GM18870 (cell line): ENCODE measurements around the gene SLC10A2.

Experiments
- ATAC-seq: cut with Tn5 transposase; IDR thresholded peaks from one replicate; pipeline ENCODE4 v1.9.1; 2021; ENCODE audit warnings: moderate library complexity; ENCODE audit not compliant: unreplicated experiment

SLC10A2 gene

DNA sequence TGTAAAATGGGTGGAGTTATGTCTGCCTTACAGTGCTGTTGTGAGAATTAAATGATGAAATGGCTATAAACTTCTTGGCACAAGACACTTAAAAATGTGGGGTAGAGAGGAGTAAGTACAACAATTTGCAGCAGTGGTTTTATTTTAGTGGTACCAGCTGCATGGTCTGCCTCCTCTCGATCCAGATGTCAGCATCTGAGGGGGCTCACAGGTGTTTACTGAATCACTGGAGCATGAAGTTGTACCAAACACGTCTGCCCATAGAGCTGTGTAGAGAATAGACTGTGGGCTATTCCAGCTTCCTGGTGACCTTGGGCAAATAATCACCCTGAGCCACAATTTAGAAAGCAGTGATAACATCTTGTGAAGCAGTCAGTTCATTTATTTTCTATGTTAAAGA is 11.1 kb downstream of the SLC10A2 start:
- ATAC-seq: no peak

- no peak for ATAC-seq
Measured at GRCh38 chr13:103046676-103047075, 19.5 kb downstream of the SLC10A2 start.

- ATAC-seq: no peak
Measured at GRCh38 chr13:103044056-103044455, 22.2 kb downstream of the SLC10A2 start.

GRCh38 chr13:103040006-103040405 is 26.2 kb downstream of the SLC10A2 start:
- no peak for ATAC-seq

GRCh38 chr13:103039183-103039582 is 27.0 kb downstream of the SLC10A2 start:
- ATAC-seq: no peak

DNA sequence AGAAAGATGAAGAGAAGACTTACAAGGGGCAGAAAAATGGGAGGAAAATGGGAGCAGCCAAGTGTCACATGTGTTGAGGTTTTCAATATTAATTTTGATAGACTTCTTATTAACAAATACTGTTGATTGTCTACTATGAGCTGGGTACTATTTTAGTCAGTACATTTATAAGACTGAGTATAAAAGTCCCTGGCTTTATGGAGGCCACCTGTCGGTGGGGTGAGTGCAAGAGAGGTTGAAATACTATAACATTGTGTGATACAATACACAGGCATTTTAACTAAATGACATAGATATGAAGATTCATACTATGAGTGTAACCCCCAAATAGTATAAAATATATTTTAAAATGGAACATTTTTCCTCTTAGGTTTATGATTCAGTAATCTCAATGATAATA is 29.9 kb downstream of the SLC10A2 start:
- no peak for ATAC-seq

GRCh38 chr13:103033999-103034398 is 32.2 kb downstream of the SLC10A2 start:
- ATAC-seq: peak; percentile 34

DNA sequence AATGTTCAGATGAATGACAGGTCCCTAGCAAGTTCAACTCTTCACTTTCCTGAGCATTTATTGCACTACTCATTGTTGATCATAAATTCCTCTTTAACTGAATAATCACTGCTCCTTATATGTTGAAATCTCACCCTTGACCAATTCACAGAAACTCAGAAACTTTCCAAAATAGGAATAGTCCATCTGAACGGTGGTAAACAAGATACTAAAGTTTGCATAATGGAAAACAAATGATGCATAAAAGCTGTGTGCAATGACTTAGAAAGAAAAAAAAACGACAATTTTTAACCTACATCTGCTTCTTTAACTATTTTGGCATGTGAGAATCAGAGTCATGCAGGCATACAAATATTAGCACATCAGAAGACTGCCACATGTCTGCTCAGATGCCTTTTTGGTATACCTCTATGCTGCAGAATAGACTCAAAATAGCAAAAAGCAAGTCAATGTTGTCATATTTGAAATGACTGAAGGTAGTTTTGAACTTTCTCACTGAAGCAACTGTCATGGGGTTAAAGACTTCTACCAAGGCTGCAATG is 34.8 kb downstream of the SLC10A2 start:
- ATAC-seq: peak; percentile 94

DNA sequence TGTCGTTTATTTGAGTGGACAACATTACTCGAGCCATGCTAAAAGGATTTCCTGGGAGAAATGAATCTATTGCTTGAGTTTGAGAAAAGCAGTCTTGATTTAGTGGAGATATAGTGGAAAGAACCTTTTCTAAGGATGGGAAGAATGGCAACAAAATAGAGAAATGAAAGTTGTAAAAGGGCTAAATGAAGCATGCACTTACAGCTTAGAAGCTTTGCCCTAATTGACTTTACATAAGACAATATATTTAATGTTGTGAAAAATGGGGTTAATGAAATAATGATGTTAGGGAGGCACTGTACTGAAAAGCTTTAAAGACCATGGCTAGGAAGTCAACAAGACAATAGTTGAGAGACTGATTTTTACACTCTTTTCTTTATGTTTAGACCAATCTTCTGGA is 35.4 kb downstream of the SLC10A2 start:
- no peak for ATAC-seq

- ATAC-seq: no peak
Measured at GRCh38 chr13:103029798-103030197, 36.4 kb downstream of the SLC10A2 start.

DNA sequence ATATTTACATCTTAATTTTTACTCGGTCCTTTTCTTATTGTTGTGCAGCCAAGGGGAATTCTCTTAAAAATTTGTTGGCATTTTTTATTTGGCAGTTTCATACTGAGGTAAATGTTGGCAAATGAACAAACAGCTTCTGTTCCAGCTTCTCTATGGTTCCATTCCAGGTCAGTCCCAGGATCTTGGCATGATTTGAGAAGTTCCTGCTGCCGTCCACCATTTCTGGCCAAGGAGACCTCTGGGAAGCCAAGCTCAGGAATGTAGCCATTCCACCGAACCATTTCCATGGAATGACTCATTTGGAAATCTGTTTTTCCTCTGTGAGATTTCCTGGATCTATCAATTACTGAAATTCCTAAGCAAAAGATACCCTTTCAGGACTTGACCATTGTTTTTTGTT is 43.9 kb downstream of the SLC10A2 start:
- no peak for ATAC-seq

- ATAC-seq: no peak
Measured at GRCh38 chr13:103018556-103018955, 47.7 kb downstream of the SLC10A2 start.

DNA sequence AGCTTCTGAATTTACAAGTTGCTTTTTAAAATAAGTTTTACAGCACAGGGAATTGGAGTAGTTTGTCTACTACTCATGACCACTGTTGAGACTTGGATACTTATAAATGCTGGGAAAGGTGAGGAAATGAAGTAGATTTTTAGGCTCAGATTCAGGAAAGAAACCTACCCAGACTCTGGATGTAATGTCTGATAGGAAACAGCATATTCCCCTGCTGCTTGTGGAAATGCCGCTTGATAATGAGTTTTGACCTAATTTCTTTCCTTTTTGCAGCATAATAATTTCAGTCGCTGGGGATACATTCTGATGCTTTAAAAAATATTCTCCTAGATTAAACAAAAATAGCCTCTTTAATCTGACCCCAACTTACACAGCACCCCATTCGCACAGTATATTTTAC is 53.6 kb downstream of the SLC10A2 start:
- no peak for ATAC-seq

DNA sequence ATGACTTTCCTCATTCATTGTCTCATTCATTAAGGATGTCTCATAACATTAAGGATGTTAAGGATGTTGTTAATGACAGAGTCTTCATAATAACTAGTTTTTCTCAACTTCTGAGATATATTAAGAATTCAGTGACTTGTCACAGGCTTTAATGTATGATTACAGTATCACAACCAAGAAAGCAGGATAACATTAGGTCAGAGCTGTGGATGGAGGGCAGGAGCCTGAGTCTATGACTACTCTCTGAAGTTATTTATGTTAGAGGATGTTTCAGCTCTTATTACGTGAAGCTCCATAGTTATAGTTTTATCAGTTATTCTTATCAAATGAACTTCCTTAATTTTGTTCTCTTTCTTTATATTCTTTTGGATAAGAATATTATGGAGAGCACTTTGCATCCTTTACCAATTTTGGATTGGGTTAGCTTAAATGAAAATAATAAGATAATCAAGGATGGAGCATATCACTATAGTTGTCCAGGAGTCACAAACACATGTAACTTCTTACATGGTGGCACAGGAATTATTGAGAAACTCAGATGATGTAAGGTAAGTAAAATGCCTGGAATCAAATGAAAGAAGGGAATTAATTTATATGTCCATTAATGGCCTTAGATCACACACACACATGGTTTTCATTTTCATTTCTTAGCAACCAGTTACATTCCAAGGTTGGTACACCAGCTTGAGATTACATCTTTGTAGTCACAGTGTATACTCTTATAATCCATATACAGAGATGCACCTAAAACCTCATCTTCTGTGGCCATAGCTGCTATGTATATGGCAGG is 57.0 kb downstream of the SLC10A2 start:
- ATAC-seq: no peak

- ATAC-seq: peak; percentile 31
Measured at GRCh38 chr13:103007427-103007762, 58.8 kb downstream of the SLC10A2 start.

DNA sequence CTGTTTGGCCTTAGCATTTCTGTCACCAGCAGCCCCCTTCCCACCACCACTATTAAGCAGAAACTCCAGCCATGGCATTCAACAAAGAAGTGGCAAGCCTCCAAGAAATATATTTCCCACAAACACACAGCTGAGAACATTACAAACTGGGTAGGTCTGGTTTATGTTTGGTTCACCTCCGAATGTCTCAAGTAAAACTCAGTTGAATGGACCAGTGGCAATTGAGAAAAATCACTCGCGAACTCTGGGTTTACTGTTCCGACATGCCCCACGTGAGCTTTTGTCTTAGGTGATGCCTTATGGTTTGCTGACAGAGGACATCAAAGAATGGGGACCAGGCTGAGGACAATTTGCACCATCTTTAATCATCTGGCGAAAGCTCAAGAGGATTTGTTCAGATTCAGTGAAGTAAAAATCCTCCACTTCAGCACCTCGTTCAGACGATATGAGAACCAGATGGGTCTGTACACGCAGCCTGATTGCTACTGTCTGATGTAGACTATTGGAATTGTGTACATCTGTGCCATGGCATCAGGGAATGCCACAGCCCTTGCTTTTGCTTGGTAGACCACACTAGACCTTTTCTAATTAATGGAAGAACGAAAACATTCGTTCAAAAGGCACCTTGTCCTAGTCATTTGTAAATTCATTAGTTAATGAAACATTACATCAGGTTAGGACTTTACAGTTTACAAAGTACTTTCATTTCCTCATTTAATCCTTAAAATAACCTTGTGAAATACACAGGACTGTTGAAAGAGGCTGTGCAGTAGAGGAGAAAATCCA is 59.4 kb downstream of the SLC10A2 start:
- ATAC-seq: peak; percentile 98

GRCh38 chr13:103004661-103005345 is 61.4 kb downstream of the SLC10A2 start:
- no peak for ATAC-seq

DNA sequence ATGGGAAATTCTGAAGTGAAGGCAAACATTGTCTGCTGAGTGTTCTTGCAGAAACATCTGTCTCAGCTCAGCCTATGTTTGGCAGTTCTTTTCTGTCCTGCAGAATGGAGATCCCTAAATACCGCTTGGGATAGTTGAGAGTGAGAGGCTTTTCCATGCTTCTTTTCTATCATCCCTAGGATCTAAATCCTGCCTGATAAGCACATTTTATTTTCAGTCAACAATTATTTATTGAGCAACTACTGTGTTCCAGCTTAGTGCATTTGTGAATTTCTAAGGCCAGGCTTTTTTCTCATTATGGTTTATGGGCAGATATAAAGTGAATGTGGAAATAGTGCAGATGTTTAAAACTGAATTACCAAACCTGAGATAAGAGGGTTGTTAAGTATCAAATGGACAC is 62.6 kb downstream of the SLC10A2 start:
- ATAC-seq: no peak

- ATAC-seq: no peak
Measured at GRCh38 chr13:103002279-103002678, 63.9 kb downstream of the SLC10A2 start.

GRCh38 chr13:103000157-103000556 is 66.1 kb downstream of the SLC10A2 start:
- ATAC-seq: no peak

DNA sequence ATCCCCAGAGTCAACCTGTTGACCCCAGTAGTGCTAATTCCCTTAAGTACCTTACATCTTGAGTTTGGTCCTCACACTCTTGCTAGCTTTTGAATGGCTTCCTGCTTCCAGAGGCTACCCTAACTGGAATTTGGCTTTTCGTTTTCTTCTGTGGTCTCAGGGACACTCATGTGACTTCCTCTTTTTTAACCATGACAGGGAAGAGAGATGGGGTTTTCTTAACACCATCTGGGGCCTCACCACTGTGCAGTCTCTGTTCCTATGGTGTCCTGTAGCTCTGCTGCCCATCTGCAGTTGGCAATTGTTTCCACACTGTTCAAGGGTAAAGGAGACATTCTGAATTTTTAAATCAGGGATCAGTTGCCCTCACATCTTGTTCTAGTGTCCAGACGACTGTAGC is 66.7 kb downstream of the SLC10A2 start:
- ATAC-seq: no peak
